K562 (cell line): ENCODE measurements around the gene PDE3A. TPM values are rescaled to one million over a fixed set of nuclear protein-coding genes. Genes with fewer than 3 reads are reported as not detected.

Experiments
- NEUROD1 ChIP-seq: fragments of 150-350 bp; IDR thresholded peaks from 2 replicates; pipeline ENCODE4 v1.6.1; 2014; ENCODE audit warnings: borderline replicate concordance, low read length, low read depth; ENCODE audit not compliant: partially characterized antibody
- NFE2L1 ChIP-seq: fragments of 450-650 bp; IDR thresholded peaks from 2 replicates; pipeline ENCODE4 v1.6.1; 2016; ENCODE audit warnings: missing genetic modification characterization, low read depth, mild to moderate bottlenecking, missing compliant biosample characterization, moderate library complexity, borderline replicate concordance
- RBM22 ChIP-seq: fragments of 200-400 bp; formaldehyde crosslinking; IDR thresholded peaks from 2 replicates; pipeline ENCODE4 v1.6.1; 2018; ENCODE audit warnings: low read length, low read depth; ENCODE audit not compliant: poor library complexity, severe bottlenecking
- ZNF407 ChIP-seq: fragments of 450-650 bp; IDR thresholded peaks from 2 replicates; pipeline ENCODE4 v1.6.1; 2016; ENCODE audit warnings: low read depth
- polyA plus RNA-seq, 8 experiments: library from polyadenylated mRNA; depleted of rRNA in 4 of 8; stranded (reverse) in 5 of 8; unstranded in 3 of 8; fragments of >200 nt; fragmentation: Nextera tagmentation in 2 of 8; fragmentation: Illumina TruSeq in 1 of 8; extraction: Ambion mirVana in 2 of 8; extraction: Trizol in 1 of 8; gene quantifications; 2 replicates each; pipeline versions ENCODE4 v1.2.1 to v1.2.3, GENCODE V29; 2011 to 2014; ENCODE audit warnings: inconsistent platforms in 1 of 8, missing spikeins in 1 of 8
- total RNA-seq, 7 experiments: library from RNA; depleted of rRNA in 6 of 7; stranded (reverse); fragments of >200 nt in 6 of 7; fragmentation: Illumina TruSeq in 2 of 7; extraction: Trizol in 2 of 7; gene quantifications; 2 replicates each; pipeline versions ENCODE4 v1.2.1 to v1.2.3, GENCODE V29; 2011 to 2021; ENCODE audit warnings: low replicate concordance in 1 of 7

The PDE3A gene
- total and polyA plus RNA-seq, 9 of the 15 experiments (the other 6 are each of a cell fraction or from before 2014, with no cell fraction given) = 0.02 TPM; not detected in 8

- no peak for TF ChIP-seq ZNF407
- no peak for TF ChIP-seq NEUROD1
- no peak for TF ChIP-seq RBM22
- no peak for TF ChIP-seq NFE2L1
- TF ChIP-seq, all 486 proteins: peak for 0
Measured at GRCh38 chr12:20483776-20484175, 115.4 kb downstream of the PDE3A start (continued).
